NCI-H1694 treated with DMSO at 0.1 percent for 48 hours (cell line): Measurements from ENCODE around the gene HLA-DRB1.
"Not testable (repeated sequence)": the region's sequence is repeated elsewhere in the genome, so short reads cannot be mapped to it uniquely, and the experiment has no call there.

Experiments used
- DNase-seq: peaks from one replicate; lab custom pipeline; 2025; lab: John Stamatoyannopoulos, UW

The HLA-DRB1 gene

DNA sequence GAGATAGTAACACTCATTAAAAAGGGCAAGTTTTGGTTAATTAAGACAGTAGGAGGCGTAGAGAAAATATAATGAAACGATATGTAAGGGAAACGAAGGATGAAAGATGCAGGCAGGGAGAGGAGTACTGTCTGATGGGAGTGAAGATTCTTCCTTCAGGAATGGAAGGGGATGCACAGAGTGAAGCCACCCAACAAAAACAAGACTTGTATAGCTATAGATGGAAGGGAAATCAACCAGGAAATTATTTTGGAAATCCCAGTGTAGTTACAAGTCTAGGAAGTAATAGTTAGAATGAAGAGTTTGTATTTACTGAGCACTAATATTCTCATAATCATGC, 19.7 kb upstream of the HLA-DRB1 start:
- DNase-seq = no peak

DNA sequence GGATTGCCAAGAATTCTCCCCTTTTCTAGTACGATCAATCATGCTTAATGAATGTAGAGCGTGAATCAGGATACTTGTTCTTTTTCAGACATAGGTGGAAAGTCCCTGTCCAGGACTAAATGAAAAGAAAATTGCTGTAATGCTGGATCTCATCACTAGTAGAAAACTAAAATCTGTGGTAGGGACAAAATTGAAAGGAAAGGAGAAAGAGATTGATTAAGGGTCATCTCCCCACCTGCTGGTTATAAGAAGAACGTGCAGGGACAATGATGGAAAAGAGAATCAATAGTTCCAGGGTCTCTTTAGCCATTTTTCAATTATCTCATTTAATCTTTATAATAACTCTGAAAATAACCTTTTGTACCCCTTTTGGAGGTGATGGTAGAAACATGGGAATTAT, 18.7 kb upstream of the HLA-DRB1 start:
- DNase-seq = no peak

DNA sequence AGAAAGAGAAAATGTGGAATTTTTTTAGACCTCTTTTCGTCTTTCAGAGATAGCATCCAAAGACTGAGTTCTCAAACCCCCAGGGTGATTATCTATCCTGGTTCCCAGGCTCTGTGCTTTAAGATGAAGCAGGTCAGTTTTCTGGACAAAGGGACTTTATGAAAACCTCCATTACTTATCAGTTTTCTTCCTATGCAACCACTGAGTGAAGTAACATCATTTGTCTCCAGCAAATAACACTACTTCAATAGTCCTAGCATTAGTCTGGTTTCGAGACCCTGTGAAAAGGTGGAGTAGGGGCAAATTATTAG, 18.3 kb upstream of the HLA-DRB1 start:
- no peak for DNase-seq

GRCh38 chr6:32607263-32607987, 17.8 kb upstream of the HLA-DRB1 start:
- DNase-seq = no peak

GRCh38 chr6:32604434-32604877, 14.8 kb upstream of the HLA-DRB1 start:
- DNase-seq = no peak

DNA sequence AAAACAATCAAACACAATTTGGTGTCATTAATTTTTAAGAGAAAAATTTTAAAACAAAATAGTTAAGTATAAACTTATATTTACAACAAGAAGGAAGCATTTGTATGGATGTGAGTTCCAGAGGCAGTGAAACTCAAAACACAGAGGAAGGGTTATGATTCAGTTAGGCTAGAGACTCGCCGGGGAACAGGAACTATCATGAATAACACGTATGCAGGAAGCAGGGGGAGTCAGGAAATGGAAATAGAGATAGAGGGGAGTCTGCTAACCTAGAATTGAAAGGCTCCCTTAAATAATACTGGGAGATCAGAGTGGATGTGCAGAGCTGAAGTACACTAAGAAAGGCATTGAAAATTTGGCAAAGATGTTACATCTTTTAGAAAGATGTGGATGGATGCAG, 14.2 kb upstream of the HLA-DRB1 start:
- no peak for DNase-seq

- no peak for DNase-seq
These were observed 13.6 kb upstream of the HLA-DRB1 start for GRCh38 chr6:32603222-32603621.

DNA sequence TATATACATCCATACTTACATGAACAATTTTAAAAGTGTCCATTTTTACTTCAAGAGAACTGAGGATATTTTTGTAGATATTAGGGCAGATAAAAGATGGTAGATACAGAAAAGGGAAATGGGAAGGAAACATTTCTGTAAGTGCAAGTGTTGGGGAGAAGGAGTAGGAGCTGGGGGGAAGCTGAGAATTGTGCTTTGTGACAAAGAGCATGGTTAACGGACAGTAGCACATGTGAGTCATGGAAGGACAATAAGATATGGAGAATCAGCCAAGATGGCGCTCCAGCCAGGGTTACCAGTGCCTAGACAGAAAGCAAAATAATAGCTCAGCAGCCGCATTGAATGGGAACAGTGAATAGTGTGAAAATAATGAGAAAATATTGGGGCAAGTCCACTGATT, 12.7 kb upstream of the HLA-DRB1 start:
- DNase-seq = no peak

DNA sequence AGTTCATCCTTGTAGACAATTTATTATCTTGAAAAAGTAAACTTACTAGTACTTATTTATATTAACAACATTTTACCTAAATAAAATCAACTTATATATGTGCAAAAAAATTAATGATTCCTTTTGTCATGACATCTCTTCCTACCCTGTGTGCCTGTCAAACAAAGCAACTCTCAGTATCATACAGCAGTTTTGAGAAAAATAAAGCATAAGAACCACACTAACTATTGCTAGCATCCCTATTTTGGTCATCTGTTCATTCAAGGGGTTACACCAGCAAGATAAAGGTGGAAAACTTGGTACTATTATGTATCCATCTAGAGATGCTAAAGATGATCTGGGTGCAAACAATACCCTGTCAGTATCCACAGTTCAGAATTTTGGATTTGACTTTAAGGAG, 7.4 kb upstream of the HLA-DRB1 start:
- DNase-seq = no peak

DNA sequence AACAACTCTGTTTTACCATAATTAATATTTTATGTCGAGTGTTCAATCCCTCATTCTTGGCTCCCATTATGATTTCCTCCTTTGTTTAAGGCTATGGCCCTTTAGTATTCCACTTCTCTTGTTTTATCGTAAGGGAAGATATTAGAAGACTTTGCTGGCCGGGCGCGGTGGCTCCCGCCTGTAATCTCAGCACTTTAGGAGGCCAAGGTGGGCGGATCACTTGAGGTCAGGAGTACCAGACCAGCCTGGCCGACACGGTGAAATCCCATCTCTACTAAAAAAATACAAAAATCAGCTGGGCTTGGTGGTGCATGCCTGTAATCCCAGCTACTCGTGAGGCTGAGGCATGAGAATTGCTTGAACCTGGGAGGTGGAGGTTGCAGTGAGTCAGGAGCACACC, 1.1 kb upstream of the HLA-DRB1 start:
- not testable (repeated sequence) for DNase-seq

GRCh38 chr6:32588156-32588555, 1.5 kb downstream of the HLA-DRB1 start:
- no peak for DNase-seq

- DNase-seq = no peak
These were observed 6.1 kb downstream of the HLA-DRB1 start for GRCh38 chr6:32583527-32583898.

GRCh38 chr6:32581315-32582095, 8.1 kb downstream of the HLA-DRB1 start:
- no peak for DNase-seq

GRCh38 chr6:32580593-32580992, 9.1 kb downstream of the HLA-DRB1 start:
- no peak for DNase-seq

DNA sequence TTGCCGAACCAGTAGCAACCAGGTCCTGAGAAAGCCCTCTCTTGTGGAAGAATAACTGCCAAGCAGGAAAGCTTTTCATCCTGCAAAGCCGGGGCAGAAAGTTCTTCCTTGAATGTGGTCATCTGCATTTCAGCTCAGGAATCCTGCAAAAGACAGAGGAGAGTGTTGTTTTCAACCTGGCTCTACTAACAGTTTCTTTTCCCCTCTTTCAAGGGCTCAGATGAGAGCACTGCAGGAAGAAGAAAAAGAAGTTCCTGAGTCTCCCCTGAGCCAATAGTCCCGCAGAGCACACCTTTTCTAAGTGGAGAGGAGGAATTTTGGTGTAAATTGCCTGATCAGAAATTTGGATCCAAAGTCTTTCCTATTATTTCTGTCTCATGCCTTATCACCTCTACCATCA, 10.7 kb downstream of the HLA-DRB1 start:
- DNase-seq = no peak

DNA sequence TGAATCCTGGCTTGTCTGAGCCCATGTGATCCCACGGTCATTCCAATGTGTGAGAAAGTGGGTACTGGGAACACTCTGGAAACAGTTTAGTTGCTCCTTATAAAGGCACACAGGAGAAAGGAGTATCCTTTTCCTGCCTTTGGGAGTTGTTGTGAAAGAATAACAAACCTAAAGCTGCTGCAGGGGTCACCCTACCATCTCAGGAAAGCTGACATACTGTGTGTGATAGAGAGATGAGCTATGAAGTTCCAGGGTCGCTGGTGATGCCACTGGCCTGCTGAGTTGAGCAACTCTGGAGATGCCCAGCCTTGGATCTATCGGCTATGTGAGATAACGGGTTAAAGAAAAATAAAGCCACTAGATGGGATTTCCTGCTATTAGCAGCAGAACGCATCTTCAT, 12.2 kb downstream of the HLA-DRB1 start:
- DNase-seq = not testable (repeated sequence)

GRCh38 chr6:32576250-32576649, 13.4 kb downstream of the HLA-DRB1 start:
- DNase-seq = no peak

DNA sequence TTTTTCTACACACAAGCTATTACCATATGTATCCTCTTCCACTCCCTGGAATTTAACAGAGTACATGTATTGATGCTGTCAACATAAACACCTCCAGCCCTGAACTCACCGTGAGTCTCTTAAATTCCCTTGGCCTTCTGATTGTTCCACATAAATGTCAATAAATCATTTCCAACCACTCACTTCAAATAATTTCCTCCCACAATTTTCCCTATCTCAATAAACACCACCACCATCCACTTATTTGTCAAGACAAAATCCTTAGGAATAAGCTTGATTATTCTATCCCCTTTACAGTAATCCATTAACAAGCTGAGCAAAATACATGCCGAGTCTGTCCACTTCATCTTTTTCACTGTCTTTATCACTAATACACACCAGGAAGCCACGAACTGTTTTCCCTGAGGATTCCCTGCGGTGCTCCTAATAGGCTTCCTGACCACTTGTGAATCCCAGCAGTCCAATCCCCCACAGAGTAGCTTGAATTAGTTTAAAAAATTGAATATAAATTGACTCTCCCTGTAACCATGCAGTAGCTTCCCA, 19.2 kb downstream of the HLA-DRB1 start:
- DNase-seq = no peak

GRCh38 chr6:32568561-32568960, 21.1 kb downstream of the HLA-DRB1 start:
- no peak for DNase-seq

- DNase-seq = no peak
These were observed 22.7 kb downstream of the HLA-DRB1 start for GRCh38 chr6:32566957-32567356.

GRCh38 chr6:32565511-32565910, 24.1 kb downstream of the HLA-DRB1 start:
- no peak for DNase-seq

- DNase-seq = no peak
These were observed 26.7 kb downstream of the HLA-DRB1 start for GRCh38 chr6:32562940-32563339.

DNA sequence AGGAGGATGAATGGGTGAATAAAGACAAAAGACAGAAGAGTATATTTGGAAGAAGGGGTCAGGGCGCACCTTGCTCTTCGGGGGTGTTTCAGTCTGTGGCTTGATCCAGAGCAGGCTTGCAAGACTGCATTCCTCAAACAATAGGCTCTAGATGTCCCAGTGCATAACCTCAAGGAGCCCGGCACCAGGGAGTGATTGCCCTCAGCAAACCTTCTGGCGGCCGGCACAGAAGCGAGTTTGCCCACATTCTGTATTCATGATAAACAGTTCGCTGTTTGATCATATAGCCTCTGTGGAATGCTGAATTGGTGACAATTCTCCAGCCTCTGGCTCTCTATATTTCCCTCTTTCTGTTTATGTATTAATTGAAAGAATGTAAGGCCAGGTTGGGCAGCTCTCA, 29.9 kb downstream of the HLA-DRB1 start:
- DNase-seq = no peak
